Mucosa of descending colon (tissue), 3 donors: Measurements from ENCODE around the gene PNPLA3. TPM values are rescaled to one million over a fixed set of nuclear protein-coding genes. Genes with fewer than 3 reads are reported as not detected.

Experiments used
- ATAC-seq: fragments of 200-7000 bp; cut with Tn5 transposase; one replicate; pipeline ENCODE4 v1.9.1; 2020; ENCODE audit warnings: mild to moderate bottlenecking, moderate library complexity
- DNase-seq, 3 donors: peaks; one replicate each; pipeline ENCODE4 v3.0.0-alpha.2; 2020
- H3K36me3 ChIP-seq: fragments of 200-600 bp; one replicate; pipeline ENCODE4 v1.8.0; 2021; ENCODE audit warnings: low read depth, mild to moderate bottlenecking
- H3K4me1 ChIP-seq: fragments of 200-600 bp; one replicate; pipeline ENCODE4 v1.8.0; 2021; ENCODE audit warnings: low read depth, mild to moderate bottlenecking
- H3K4me3 ChIP-seq: fragments of 200-600 bp; one replicate; pipeline ENCODE4 v1.8.0; 2021; ENCODE audit warnings: mild to moderate bottlenecking
- H3K9me3 ChIP-seq: fragments of 200-600 bp; one replicate; pipeline ENCODE4 v1.8.0; 2021; ENCODE audit warnings: mild to moderate bottlenecking
- CTCF ChIP-seq: fragments of 200-600 bp; IDR thresholded peaks from one replicate; pipeline ENCODE4 v1.8.0; 2022; ENCODE audit warnings: antibody characterized with exemption, mild to moderate bottlenecking
- intact Hi-C, 2 donors: fragments of 100-400 bp; cut with DNase I in 1 of 2; cut with micrococcal nuclease in 1 of 2; formaldehyde crosslinking; loops; one replicate each; pipeline versions ENCODE4 v1.11.0 to v1.11.1; 2022; cut with DNase I, micrococcal nuclease
- total RNA-seq, 3 donors: library from RNA; stranded (reverse); fragmentation: NEBNext Ultra II Directional in 2 of 3; extraction: Animal tissue kit (Norgen Biotek cat#: 25700) in 2 of 3; gene quantifications; one replicate each; pipeline versions ENCODE4 v1.2.1 to v1.2.4, GENCODE V29; 2021 to 2023
- donor health status: DM: no; HTN: no; CAD: no; lungs with moderate emphysema.
- donor health status: DM: no; HTN: no; CAD: no.
- donor health status: DM: no; HTN: yes; CAD: no.

The PNPLA3 gene
- total RNA-seq, 3 donors from 2014 or later, result 0.16 to 0.23 (median 0.22) TPM

DNA sequence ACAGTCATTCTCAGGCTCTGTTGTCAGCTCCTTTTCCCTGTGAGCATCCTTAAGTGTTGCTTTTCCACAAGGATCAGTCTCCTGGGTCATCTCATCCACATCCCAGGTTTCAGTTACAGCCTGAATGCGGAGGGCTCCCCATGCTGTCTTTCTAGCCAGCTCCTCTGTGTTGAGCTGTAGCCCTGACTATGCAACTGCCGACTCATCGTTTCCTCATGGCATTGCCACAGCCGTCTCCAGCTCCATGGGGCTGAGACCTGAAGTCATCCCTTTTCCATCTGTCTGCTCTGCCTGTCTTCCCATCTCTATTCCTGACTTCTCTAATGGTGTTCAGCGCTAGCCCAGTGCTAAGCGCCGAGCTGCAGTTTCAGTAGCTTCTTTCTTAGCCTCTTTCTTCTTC, 43.5 kb downstream of the PNPLA3 start:
- no peak for TF ChIP-seq CTCF
- intact Hi-C loops, result no loop called here
- Histone ChIP-seq H3K4me1 (no peaks in the 10 kb centered on the region), H3K4me3 (no peak overlapping the region), H3K36me3 (peaks cover 24% of the 10 kb centered on the region), H3K9me3 (no peaks in the 10 kb centered on the region)
- no peak for ATAC-seq
- no peak for DNase-seq

- peaks cover 32% of the 10 kb centered on the region for H3K36me3 ChIP-seq
- TF ChIP-seq CTCF, result no peak
- H3K4me3 ChIP-seq, result no peak overlapping the region
- no peak for ATAC-seq
- H3K4me1 ChIP-seq, result no peaks in the 10 kb centered on the region
- intact Hi-C loops, result no loop called here
- H3K9me3 ChIP-seq, result no peaks in the 10 kb centered on the region
- no peak for DNase-seq
Observed at GRCh38 chr22:43968614-43969013, 45.0 kb downstream of the PNPLA3 start.

- DNase-seq (no peak), ATAC-seq (no peak)
- Histone ChIP-seq H3K36me3 (peaks cover 33% of the 10 kb centered on the region), H3K4me1 (no peaks in the 10 kb centered on the region), H3K9me3 (no peaks in the 10 kb centered on the region), H3K4me3 (no peak overlapping the region)
- no peak for TF ChIP-seq CTCF
- intact Hi-C loops, result no loop called here
Observed at GRCh38 chr22:43969021-43969878, 45.6 kb downstream of the PNPLA3 start.

- Histone ChIP-seq H3K9me3 (no peaks in the 10 kb centered on the region), H3K36me3 (peaks cover 30% of the 10 kb centered on the region), H3K4me3 (no peak overlapping the region), H3K4me1 (no peaks in the 10 kb centered on the region)
- intact Hi-C loops, result no loop called here
- no peak for TF ChIP-seq CTCF
- DNase-seq, result no peak
- ATAC-seq, result peak; percentile 61
Observed at GRCh38 chr22:43969989-43970755, 46.6 kb downstream of the PNPLA3 start.

- Histone ChIP-seq H3K9me3 (no peaks in the 10 kb centered on the region), H3K36me3 (peaks cover 24% of the 10 kb centered on the region), H3K4me3 (no peak overlapping the region), H3K4me1 (no peaks in the 10 kb centered on the region)
- ATAC-seq (no peak), DNase-seq (no peak)
- intact Hi-C loops, result no loop called here
- no peak for TF ChIP-seq CTCF
Observed at GRCh38 chr22:43971112-43971511, 47.5 kb downstream of the PNPLA3 start.
